PC-9 (cell line): ENCODE results near the gene WBP1L.

Source experiments
- CTCF ChIP-seq: fragments of 200-600 bp; sonication (generic); conservative IDR thresholded peaks from 2 replicates; pipeline ENCODE4 v1.6.1; 2017; ENCODE audit warnings: mixed run types, antibody characterized with exemption, mild to moderate bottlenecking, moderate library complexity
- EZH2 ChIP-seq: fragments of 200-600 bp; sonication (generic); IDR thresholded peaks from 2 replicates; pipeline ENCODE4 v1.8.0; 2017; ENCODE audit warnings: antibody characterized with exemption, low read depth

DNA sequence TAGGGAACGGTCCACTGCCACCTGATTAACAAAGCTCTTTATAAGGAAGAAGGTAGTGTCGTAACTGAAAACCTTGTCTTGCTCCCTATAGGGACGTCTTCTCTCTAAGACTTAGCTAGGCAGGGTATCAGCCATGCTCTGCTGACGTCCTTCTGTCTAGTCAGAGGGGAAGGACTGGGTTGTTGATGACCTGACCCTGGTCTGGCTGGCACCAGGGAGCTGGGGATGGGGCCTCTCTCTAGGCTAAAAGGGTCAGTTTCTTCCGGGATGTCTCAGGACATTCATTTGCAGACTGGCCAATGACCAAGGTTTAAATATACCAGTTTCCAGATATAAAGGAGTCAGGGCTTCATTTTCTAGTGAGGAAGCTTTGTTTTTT lies 83.8 kb downstream of the WBP1L start:
- TF ChIP-seq CTCF (no peak), EZH2 (no peak)
